GM12874 (cell line): ENCODE measurements around the gene TFCP2L1.

Experiments used
- TF ChIP-seq, protein P1 (sequence below): IDR thresholded peaks from 2 replicates; pipeline ENCODE4 v1.5.1; 2011; ENCODE audit warnings: low read depth, mild to moderate bottlenecking, control low read depth, low read length, moderate library complexity; ENCODE audit not compliant: insufficient read depth

The TFCP2L1 gene

DNA sequence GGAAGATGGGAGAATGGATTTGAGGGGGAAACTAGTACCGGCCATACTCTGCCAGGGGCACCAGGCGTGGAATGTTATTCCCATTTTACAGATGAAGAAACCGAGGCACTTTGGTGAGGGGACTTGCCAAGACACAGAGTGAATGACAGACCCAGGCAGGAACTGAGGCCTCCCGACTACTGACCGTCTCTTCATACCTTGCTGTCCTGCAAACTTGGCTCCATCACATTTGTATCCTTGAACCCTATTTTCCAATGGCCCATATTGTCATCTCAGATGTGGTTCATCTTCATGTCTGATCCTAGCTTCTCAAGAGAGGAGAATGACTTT lies 6.2 kb upstream of the TFCP2L1 start:
- TF ChIP-seq, protein P1, sequence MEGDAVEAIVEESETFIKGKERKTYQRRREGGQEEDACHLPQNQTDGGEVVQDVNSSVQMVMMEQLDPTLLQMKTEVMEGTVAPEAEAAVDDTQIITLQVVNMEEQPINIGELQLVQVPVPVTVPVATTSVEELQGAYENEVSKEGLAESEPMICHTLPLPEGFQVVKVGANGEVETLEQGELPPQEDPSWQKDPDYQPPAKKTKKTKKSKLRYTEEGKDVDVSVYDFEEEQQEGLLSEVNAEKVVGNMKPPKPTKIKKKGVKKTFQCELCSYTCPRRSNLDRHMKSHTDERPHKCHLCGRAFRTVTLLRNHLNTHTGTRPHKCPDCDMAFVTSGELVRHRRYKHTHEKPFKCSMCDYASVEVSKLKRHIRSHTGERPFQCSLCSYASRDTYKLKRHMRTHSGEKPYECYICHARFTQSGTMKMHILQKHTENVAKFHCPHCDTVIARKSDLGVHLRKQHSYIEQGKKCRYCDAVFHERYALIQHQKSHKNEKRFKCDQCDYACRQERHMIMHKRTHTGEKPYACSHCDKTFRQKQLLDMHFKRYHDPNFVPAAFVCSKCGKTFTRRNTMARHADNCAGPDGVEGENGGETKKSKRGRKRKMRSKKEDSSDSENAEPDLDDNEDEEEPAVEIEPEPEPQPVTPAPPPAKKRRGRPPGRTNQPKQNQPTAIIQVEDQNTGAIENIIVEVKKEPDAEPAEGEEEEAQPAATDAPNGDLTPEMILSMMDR, result no peak

DNA sequence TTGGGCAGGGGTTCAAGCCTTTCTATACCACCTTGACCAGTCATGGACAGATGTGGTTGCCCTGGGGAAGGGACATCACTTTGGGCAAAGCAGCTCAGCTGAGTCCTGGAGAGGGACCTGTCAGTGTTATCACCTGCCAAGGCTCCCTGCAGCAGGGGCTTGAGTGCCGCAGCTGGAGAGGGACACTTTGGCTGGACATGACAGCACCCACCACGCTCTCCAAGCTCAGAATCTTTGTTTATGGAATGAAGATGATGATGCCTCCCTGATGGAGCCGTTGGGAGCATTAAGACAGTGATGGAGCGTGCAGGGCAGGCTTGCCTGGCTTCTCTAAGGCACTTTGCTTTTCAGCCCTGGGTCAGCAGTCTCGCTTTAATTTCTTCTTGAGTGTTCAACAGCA lies 4.3 kb upstream of the TFCP2L1 start:
- TF ChIP-seq, protein P1, result no peak

DNA sequence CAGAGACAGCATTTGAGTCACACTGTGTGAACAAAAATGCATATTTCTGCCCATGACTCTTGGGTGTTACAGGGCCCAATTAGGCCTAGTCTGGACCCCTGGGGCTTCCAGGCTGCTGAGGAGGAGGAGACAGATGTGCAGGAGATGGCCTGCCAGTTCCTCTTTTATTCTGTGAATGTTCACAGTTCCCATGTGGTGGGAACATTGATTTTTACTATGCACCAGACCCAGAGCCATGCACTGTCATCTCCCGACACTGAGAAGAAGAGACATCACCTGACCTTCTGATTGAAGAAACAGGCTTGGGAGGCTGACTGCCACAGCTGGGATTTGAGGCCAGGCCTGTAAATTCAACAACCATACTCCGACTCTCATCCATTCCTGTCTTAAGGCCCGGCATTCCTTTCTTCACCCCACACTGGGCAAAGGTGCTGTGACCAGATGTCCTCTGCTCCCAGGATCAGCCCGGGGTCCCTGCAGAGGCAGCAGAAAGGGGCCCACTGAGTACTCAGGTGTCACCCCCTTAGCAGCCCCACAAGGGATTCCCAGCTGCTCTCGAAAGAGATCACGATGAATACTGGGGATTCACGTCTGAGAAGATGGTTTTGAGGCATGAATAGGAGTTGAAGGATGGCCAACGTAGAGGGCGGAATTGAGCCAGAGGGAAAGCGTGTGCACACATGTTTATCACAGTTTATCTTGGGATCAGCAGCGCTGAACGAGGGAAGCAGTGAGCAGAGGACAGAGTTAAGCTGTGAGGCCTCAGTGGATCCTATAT lies 3.6 kb upstream of the TFCP2L1 start:
- TF ChIP-seq, protein P1, result no peak

DNA sequence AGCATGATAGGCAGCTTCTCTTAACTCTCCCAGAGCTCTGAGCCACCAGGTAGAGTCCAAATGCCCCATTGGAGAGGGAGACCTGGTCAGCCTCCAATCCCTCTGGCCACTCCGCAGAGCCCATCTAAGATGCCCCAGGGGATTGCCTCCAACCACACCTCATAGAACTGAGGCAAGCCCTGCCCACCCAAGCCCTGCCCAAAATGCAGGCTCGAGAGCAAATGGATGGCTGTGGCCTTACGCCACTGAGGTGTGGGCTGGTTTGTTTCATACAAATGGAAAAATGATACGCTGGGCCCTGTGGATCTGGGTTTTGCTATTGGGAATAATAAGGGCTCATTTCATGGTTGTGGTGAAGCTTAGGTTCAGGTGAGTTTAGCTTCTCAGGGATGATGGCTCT lies 3.0 kb upstream of the TFCP2L1 start:
- TF ChIP-seq, protein P1, result no peak

DNA sequence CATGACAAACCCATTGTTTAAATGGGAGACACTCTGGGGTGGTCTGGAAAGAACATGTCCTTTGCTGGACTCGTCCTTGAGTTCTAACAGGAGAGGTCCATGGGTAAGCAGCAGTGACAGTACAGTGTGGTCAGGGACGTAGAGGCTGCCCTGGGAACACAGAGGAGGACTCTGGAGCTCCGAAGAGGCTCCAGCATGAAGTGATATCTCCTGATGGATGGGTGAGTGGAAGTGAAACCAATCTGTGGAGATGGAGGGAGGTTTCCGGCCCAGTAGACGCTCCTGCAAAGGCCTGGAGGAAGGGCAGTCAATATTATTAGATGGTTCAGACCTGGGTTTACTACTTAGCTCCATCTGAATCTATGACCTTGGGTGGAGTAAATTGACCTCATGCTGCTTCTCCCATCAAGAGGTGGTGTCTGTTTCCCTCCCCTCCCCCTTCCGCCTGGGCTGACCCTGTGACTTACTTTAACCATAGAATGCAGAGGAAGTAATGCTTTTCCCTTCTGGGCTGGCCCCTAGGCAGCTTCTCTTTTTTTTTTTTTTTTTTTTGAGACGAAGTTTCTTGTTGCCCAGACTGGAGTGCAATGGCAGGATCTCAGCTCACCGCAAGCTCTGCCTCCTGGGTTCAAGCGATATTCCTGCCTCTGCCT lies 2.3 kb upstream of the TFCP2L1 start:
- TF ChIP-seq, protein P1, result no peak

DNA sequence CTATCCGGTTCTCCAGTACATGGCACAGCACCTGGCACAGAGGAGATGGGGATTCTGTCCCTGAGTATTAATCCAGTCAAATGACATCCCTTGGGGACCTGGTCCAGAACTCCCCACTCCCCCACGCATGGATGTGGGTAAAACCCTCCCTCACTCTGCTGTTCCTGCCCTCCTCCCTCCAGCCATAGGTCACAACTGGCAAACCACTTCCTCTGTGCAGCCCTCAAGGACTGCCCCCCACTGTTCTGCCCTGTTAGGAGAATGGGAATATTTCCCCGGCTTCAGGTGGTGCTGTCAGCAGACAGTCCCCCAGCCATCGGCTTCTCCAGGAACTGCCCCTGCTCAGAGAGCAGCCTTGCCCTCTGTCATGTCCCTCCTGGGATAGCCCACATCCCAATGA lies 1.5 kb upstream of the TFCP2L1 start:
- TF ChIP-seq, protein P1, result no peak

DNA sequence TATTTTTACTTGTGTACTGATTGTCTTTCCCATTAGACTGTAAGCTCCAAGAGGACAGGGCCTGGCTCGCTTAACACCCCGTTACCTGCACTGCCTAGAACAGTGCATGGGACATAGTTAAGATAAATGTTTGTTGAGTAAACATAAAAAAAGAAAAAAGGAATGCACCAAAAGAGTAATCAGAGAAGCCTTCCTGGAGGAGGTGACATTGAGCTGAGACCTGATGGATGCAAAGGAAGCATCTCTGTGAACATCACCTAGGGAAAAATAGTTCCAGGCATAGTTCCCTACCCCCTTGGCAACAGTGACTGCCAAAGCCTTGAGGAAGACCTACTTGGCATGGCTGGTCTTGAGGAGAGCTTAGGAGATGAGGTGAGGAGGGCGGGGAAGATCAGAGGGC lies 924 bp upstream of the TFCP2L1 start:
- TF ChIP-seq, protein P1, result no peak
